Large intestine (tissue), 3 donors: ENCODE data around the gene FBXL17. TPM values are rescaled to one million over a fixed set of nuclear protein-coding genes. Genes with fewer than 3 reads are reported as not detected.
A peak's percentile ranks its signal among the peaks of the same experiment; 100 is the strongest.

ENCODE experiments used
- DNase-seq, 2 donors: peaks; one replicate each; pipeline versions ENCODE4 v3.0.0 to v3.0.0-alpha.2; 2013
- H3K27ac ChIP-seq: one replicate; pipeline ENCODE4 v1.5.1; 2013; ENCODE audit warnings: low read length
- H3K27me3 ChIP-seq: 2 replicates; pipeline ENCODE4 v1.6.1; 2013; ENCODE audit warnings: low read length; ENCODE audit not compliant: control insufficient read depth, insufficient read depth
- H3K36me3 ChIP-seq: 2 replicates; pipeline ENCODE4 v1.6.1; 2013; ENCODE audit warnings: low read length; ENCODE audit not compliant: control insufficient read depth, insufficient read depth
- H3K4me1 ChIP-seq: one replicate; pipeline ENCODE4 v1.6.1; 2013; ENCODE audit warnings: low read length; ENCODE audit not compliant: control insufficient read depth, insufficient read depth
- H3K4me3 ChIP-seq: one replicate; pipeline ENCODE4 v1.5.1; 2013; ENCODE audit warnings: low read length
- H3K9me3 ChIP-seq: one replicate; pipeline ENCODE4 v1.6.1; 2013; ENCODE audit warnings: mild to moderate bottlenecking, low read depth, low read length, moderate library complexity; ENCODE audit not compliant: control insufficient read depth
- WGBS: methylation state at CpG from one replicate; pipeline ENCODE4 v1.1.5; 2013; ENCODE audit warnings: low lambda C conversion rate; ENCODE audit not compliant: insufficient coverage; 5-methylcytosine and 5-hydroxymethylcytosine counted together
- polyA plus RNA-seq: library from polyadenylated mRNA; unstranded; fragments of 120-200 nt; gene quantifications from one replicate; pipeline ENCODE4 v1.2.1, GENCODE V29; 2013

The FBXL17 gene
- polyA plus RNA-seq, 1 donor = 20.4 TPM

DNA sequence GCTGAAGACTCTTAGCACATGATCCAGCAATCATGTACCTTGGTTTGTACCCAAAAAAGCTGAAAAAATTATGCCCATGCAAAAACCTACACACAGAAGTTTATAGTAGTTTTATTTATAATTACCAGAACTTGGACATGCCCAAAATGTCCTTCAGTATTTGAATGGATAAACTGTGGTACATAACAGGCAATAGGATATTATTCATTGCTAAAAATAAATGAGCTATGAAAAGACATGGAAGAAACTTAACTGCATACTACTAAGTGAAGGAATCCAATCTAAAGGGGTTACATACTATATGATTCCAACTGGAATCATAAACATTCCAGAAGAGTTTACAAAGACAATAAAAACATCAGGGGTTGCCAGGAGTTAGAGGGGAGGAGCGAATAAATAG is 25.6 kb downstream of the FBXL17 start:
- H3K27me3 ChIP-seq = no peaks in the 10 kb centered on the region
- no peaks in the 10 kb centered on the region for H3K9me3 ChIP-seq
- H3K4me3 ChIP-seq = no peak overlapping the region
- H3K4me1 ChIP-seq = no peaks in the 10 kb centered on the region
- H3K27ac ChIP-seq = no peak overlapping the region
- DNase-seq = no peak
- no peaks in the 10 kb centered on the region for H3K36me3 ChIP-seq
- whole genome bisulfite sequencing = 100% methylated on average over 1 of the region's 1 CpG

DNA sequence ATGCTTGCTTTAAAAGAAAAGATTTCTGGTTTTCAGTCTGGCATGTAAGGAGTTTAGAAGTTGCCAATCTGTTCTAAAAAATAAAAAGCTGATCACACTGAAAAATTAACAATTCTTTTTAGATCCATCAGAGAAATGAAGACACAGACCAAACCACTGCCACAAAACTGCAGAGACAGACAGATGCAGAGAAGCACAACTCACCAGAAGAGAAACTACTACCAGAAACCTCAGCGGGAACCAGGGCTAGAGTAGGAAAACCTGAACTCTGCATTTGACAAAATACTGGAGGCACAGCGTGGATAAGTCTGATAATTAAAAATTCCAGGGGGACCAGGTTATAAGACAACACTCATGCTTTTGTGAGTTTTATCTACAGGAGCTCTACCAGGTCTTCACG is 28.8 kb downstream of the FBXL17 start:
- H3K4me1 ChIP-seq = no peaks in the 10 kb centered on the region
- no peak for DNase-seq
- no peaks in the 10 kb centered on the region for H3K9me3 ChIP-seq
- H3K4me3 ChIP-seq = no peak overlapping the region
- 100% methylated on average over 1 of the region's 3 CpGs for WGBS
- no peaks in the 10 kb centered on the region for H3K36me3 ChIP-seq
- no peaks in the 10 kb centered on the region for H3K27me3 ChIP-seq
- H3K27ac ChIP-seq = no peak overlapping the region

DNA sequence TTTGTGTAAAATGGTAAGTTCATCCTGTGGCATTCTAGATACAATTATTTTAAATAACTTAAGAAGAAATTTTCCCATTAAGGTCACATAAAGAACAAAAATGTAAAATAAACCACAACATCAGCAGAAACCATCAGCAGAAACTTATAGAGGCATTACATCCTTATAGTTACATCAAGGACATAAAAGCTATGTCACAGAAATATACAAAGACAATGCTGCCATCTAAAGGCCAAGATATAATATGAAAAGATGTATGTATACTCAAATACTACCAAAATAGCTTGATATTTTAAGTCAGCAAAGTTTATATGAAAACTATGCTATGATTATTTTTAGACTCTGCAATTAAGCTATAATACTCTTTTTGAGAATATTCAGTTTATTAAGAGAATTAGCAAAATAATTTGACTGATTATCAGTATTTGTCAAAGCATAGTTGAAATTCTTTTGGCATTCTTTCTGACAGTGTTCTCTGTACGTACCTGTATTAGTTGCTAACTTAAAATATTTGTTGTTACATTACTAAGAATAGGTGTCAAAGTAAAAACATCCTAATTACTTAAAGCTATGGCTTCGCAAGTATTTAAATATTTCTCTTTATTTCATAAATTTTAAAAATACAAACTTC is 36.2 kb downstream of the FBXL17 start:
- H3K27me3 ChIP-seq = no peaks in the 10 kb centered on the region
- DNase-seq = peak; percentile 20 to 48
- H3K4me1 ChIP-seq = peaks cover 6% of the 10 kb centered on the region
- H3K27ac ChIP-seq = no peak overlapping the region
- H3K9me3 ChIP-seq = no peaks in the 10 kb centered on the region
- no peaks in the 10 kb centered on the region for H3K36me3 ChIP-seq
- no peak overlapping the region for H3K4me3 ChIP-seq
- WGBS = no CpG with 5 or more reads among the region's 2 CpGs

DNA sequence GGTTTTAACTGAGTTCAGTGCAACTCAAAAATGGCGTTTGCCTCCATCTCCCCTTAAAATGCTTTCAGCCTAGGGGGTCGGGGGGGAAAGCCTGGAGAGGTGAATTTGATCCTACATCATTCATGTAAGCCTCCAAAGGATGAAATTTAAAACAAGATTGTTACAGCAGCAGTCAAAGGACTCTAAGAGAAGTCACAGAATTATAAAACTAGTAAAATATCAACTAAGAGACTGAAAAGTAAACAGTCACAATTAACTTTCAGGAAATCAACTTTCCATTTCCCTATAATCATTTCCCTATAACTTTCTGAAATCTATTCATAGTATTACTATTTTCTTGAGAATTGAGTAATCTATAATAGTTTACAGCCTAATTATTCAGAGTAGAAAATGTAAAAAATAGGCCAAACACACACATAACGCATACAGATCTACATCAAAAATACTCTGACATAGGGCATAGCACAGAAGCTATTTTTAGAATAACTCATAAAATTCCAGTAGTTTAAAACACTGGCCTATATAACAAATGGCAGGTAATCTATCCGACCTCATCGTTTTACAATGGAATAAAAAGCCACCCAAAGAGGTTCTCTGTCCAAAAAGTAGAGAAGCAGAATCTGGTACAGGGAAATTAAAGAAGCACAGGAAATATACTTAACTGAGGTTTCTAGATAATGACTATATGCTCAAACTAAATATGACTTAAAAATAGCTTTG is 37.6 kb downstream of the FBXL17 start:
- WGBS = 80% methylated on average over 1 of the region's 5 CpGs
- Histone ChIP-seq H3K4me3 (no peak overlapping the region), H3K36me3 (no peaks in the 10 kb centered on the region), H3K27me3 (no peaks in the 10 kb centered on the region), H3K27ac (no peak overlapping the region), H3K9me3 (no peaks in the 10 kb centered on the region), H3K4me1 (peaks cover 6% of the 10 kb centered on the region)
- peak in 1 of 2 donors; percentile 33 for DNase-seq

DNA sequence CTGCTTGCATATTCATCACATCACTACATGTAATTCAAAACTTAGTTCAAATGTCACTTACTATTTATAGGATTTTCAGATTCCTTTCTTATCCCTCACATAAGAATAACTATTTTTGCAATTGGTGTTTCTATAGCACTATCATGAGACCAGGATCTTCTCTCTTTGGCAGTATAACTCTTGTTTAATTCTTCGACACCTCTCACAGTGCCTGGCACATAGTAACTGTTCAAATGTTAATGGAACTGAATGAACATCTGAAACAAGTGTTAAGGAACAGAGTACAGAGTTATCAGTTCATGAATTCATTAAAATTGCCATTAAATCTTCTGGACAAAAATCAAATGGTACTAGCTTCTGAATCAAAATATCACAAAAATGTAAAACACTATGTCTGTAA is 40.0 kb downstream of the FBXL17 start:
- H3K4me1 ChIP-seq = peaks cover 6% of the 10 kb centered on the region
- H3K9me3 ChIP-seq = no peaks in the 10 kb centered on the region
- no peaks in the 10 kb centered on the region for H3K27me3 ChIP-seq
- no peak overlapping the region for H3K27ac ChIP-seq
- WGBS = 100% methylated on average over 1 of the region's 1 CpG
- DNase-seq = no peak
- H3K36me3 ChIP-seq = no peaks in the 10 kb centered on the region
- H3K4me3 ChIP-seq = no peak overlapping the region

DNA sequence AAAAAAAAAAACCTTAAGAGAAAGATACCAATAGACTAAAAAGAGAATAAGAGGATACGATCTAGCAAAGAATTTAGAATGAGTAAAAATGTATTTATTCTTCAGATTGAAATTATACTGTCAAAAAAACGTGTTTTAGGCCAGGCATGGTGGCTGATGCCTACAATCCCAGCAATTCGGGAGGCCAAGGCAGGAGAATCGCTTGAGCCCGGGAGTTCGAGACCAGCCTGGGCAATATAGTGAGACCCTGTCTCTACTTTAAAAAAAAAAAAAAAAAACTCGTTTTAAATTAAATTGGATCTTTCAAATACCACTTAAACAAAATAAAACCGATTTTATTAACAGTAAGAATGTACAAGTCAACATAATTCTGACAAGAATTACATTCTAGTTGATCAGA is 41.8 kb downstream of the FBXL17 start:
- WGBS = 88% methylated on average over 2 of the region's 8 CpGs
- Histone ChIP-seq H3K9me3 (no peaks in the 10 kb centered on the region), H3K4me1 (peaks cover 6% of the 10 kb centered on the region), H3K4me3 (no peak overlapping the region), H3K27me3 (no peaks in the 10 kb centered on the region), H3K36me3 (no peaks in the 10 kb centered on the region), H3K27ac (no peak overlapping the region)
- DNase-seq = no peak

DNA sequence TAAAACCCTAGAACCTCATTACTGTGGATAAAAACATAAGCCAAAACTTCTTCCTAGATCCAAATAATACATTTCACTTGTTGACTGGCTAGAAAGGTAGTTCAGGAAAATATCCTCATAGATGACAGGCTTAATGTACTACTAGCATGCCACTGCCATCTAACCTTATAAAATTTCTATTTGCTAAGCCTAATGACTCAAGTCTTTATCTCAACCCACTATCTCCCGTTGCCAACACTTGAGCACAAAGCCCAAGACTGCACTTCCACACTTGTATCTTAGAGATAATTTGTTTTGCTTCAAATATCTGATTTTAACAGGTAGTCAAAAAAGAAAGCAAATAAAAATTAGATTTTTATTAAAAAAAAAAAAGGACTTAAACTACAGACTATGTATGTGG is 42.7 kb downstream of the FBXL17 start:
- H3K4me1 ChIP-seq = peaks cover 6% of the 10 kb centered on the region
- 33% methylated on average over 1 of the region's 1 CpG for WGBS
- no peaks in the 10 kb centered on the region for H3K36me3 ChIP-seq
- no peak for DNase-seq
- no peaks in the 10 kb centered on the region for H3K27me3 ChIP-seq
- no peaks in the 10 kb centered on the region for H3K9me3 ChIP-seq
- no peak overlapping the region for H3K4me3 ChIP-seq
- no peak overlapping the region for H3K27ac ChIP-seq

DNA sequence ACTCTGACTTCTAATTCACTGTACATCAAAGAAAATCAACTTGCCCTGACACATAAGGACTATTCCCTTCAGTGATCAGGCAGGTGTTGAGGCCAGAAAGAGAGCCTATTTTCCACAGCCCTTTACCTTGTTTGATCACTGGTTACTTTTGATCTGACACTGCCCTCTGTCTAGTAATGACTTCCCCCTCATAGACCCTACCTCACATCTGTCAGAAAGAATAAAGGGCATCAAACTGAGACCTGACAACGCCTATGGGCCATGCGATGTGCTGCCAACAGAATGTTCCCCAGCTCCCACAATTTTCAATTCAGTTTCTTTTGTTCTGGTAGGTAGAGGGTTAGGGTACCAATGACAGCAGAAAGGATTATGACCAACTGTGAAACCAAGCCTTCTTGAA is 47.7 kb downstream of the FBXL17 start:
- H3K9me3 ChIP-seq = no peaks in the 10 kb centered on the region
- WGBS = 100% methylated on average over 1 of the region's 2 CpGs
- H3K36me3 ChIP-seq = no peaks in the 10 kb centered on the region
- H3K27ac ChIP-seq = no peak overlapping the region
- DNase-seq = no peak
- H3K27me3 ChIP-seq = no peaks in the 10 kb centered on the region
- no peak overlapping the region for H3K4me3 ChIP-seq
- H3K4me1 ChIP-seq = no peaks in the 10 kb centered on the region

DNA sequence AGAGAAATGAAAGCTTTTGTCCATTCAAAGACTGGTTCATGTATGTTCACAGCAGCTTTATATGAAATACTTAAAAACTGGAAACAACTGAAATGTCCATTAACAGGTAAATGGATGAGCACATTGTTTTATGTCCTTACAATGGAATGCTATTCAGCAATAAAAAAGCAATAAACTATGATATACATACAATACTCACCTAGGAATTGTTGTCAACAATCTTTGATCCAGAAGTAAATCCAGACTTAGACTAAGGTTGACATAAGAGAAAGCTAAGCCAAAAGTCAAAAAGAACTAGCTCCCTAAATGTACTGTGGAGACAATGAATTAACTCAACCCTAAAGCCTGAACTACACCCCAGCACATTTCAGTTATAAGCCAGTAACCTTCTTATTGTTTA is 54.9 kb downstream of the FBXL17 start:
- H3K27me3 ChIP-seq = no peaks in the 10 kb centered on the region
- no peak overlapping the region for H3K27ac ChIP-seq
- DNase-seq = no peak
- no peaks in the 10 kb centered on the region for H3K36me3 ChIP-seq
- no peaks in the 10 kb centered on the region for H3K4me1 ChIP-seq
- H3K9me3 ChIP-seq = no peaks in the 10 kb centered on the region
- no peak overlapping the region for H3K4me3 ChIP-seq

DNA sequence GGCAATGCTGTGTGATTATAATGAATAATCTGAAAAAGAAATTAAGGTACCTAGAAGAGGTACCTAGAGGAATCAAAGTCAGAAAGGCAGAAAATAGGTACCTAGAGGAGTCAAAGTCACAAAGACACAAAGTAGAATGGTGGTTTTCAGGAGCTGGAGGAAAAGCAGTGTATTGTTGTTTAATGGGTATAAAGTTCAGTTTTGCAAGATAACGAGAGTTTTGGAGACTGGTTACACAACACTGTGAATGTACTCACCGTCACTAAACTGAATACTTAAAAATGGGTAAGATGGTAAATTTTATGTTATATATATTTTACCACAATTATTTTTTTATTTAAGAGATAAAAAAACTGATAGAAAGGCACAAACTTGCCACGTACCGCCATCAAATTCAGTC is 57.0 kb downstream of the FBXL17 start:
- no peak overlapping the region for H3K4me3 ChIP-seq
- WGBS = 55% methylated on average over 4 of the region's 4 CpGs
- H3K36me3 ChIP-seq = no peaks in the 10 kb centered on the region
- DNase-seq = peak in 1 of 2 donors; percentile 27
- H3K9me3 ChIP-seq = no peaks in the 10 kb centered on the region
- no peaks in the 10 kb centered on the region for H3K4me1 ChIP-seq
- H3K27me3 ChIP-seq = no peaks in the 10 kb centered on the region
- no peak overlapping the region for H3K27ac ChIP-seq

DNA sequence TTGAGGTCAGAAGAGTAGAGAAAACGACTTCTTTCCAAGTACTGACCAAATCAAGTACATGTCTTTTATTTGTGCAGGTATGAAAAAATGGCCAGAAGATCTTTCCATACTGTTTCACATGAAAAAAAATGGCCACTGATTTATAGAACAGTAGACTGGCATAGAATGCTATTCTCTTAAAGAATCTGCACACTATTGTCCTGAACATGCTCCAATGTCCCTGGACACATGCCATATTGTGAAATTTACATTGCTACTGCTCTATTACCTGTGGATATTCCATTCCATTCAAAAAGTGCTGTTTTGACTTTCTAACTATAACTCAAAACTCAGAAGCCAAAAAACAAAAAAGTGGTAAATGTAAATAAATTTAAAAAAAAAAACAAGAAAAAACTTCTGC is 60.6 kb downstream of the FBXL17 start:
- H3K27me3 ChIP-seq = no peaks in the 10 kb centered on the region
- no peaks in the 10 kb centered on the region for H3K4me1 ChIP-seq
- no peak overlapping the region for H3K4me3 ChIP-seq
- 80% methylated on average over 1 of the region's 1 CpG for WGBS
- no peak for DNase-seq
- H3K9me3 ChIP-seq = no peaks in the 10 kb centered on the region
- H3K27ac ChIP-seq = no peak overlapping the region
- no peaks in the 10 kb centered on the region for H3K36me3 ChIP-seq
